IMR-90 (cell line): ENCODE data around the gene FBRS. TPM values are rescaled to one million over a fixed set of nuclear protein-coding genes. Genes with fewer than 3 reads are reported as not detected.

Source experiments
- ATAC-seq: fragments of 200-7000 bp; cut with Tn5 transposase; 2 replicates; pipeline ENCODE4 v1.9.1; 2020; ENCODE audit warnings: low read depth, mild to moderate bottlenecking, moderate library complexity
- BruUV-seq: library from RNA; stranded (reverse); fragments of 400-500 nt; replicated peaks from 2 replicates; lab custom pipeline; 2021; lab: Mats Ljungman, UMichigan
- CTCF ChIA-PET: fragments of 300-600 bp; formaldehyde crosslinking; extraction: SDS; loops from one replicate; lab custom pipeline; 2021; ENCODE audit warnings: antibody characterized with exemption; lab: Yijun Ruan, JAX
- POLR2A ChIA-PET: fragments of 300-600 bp; sonication (Branson Sonifier 250); formaldehyde crosslinking; loops from one replicate; lab custom pipeline; 2022; ENCODE audit warnings: antibody characterized with exemption; ENCODE audit not compliant: unreplicated experiment; lab: Charles Lee
- DNase-seq: peaks from one replicate; pipeline ENCODE4 v3.0.0; 2013
- H2AFZ ChIP-seq: replicated peaks from 2 replicates; pipeline ENCODE3; 2013; ENCODE audit warnings: low read length, mild to moderate bottlenecking; ENCODE audit not compliant: poor library complexity
- H2AK5ac ChIP-seq: 2 replicates; pipeline ENCODE4 v1.6.1; 2013; ENCODE audit warnings: low read depth, low read length, inconsistent platforms
- H2AK9ac ChIP-seq: replicated peaks from 2 replicates; pipeline ENCODE3; 2013; ENCODE audit warnings: mild to moderate bottlenecking, low read depth, low read length, moderate library complexity; ENCODE audit not compliant: poor library complexity
- H2BK120ac ChIP-seq: 2 replicates; pipeline ENCODE4 v1.6.1; 2013; ENCODE audit warnings: low read depth, low read length, inconsistent platforms
- H2BK15ac ChIP-seq: 3 replicates; pipeline ENCODE4 v1.6.1; 2013; ENCODE audit warnings: low read depth, low read length, inconsistent platforms
- H2BK20ac ChIP-seq: 2 replicates; pipeline ENCODE4 v1.6.1; 2013; ENCODE audit warnings: low read depth, mild to moderate bottlenecking, inconsistent platforms, low read length, moderate library complexity
- H2BK5ac ChIP-seq: 2 replicates; pipeline ENCODE4 v1.6.1; 2013; ENCODE audit warnings: mild to moderate bottlenecking, low read depth, low read length, inconsistent platforms; ENCODE audit not compliant: poor library complexity, severe bottlenecking
- H3K14ac ChIP-seq: replicated peaks from 2 replicates; pipeline ENCODE4 v1.6.1; 2013; ENCODE audit warnings: low read depth, low read length, inconsistent platforms
- H3K18ac ChIP-seq: 2 replicates; pipeline ENCODE4 v1.6.1; 2013; ENCODE audit warnings: low read depth, low read length, control low read depth
- H3K23ac ChIP-seq: 2 replicates; pipeline ENCODE4 v1.6.1; 2013; ENCODE audit warnings: low read depth, low read length, inconsistent platforms
- H3K27ac ChIP-seq: 2 replicates; pipeline ENCODE4 v1.5.1; 2013; ENCODE audit warnings: mild to moderate bottlenecking, control low read depth, low read length; ENCODE audit not compliant: insufficient read depth
- H3K27me3 ChIP-seq: 2 replicates; pipeline ENCODE4 v1.6.1; 2013; ENCODE audit warnings: low read length; ENCODE audit not compliant: control insufficient read depth, insufficient read depth
- H3K36me3 ChIP-seq: 2 replicates; pipeline ENCODE4 v1.6.1; 2013; ENCODE audit warnings: low read length, mixed read lengths; ENCODE audit not compliant: control insufficient read depth, insufficient read depth
- H3K4ac ChIP-seq: 2 replicates; pipeline ENCODE4 v1.6.1; 2013; ENCODE audit warnings: low read depth, low read length, inconsistent platforms
- H3K4me1 ChIP-seq: 2 replicates; pipeline ENCODE4 v1.6.1; 2013; ENCODE audit warnings: low read length, mixed read lengths; ENCODE audit not compliant: control insufficient read depth, insufficient read depth
- H3K4me2 ChIP-seq: 2 replicates; pipeline ENCODE4 v1.6.1; 2013; ENCODE audit warnings: low read depth, mild to moderate bottlenecking, control low read depth, low read length, moderate library complexity
- H3K4me3 ChIP-seq: 2 replicates; pipeline ENCODE4 v1.5.1; 2013; ENCODE audit warnings: low read depth, mild to moderate bottlenecking, control low read depth, low read length, moderate library complexity; ENCODE audit not compliant: insufficient read depth
- H3K56ac ChIP-seq: 2 replicates; pipeline ENCODE4 v1.6.1; 2013; ENCODE audit warnings: low read length, inconsistent platforms; ENCODE audit not compliant: insufficient read depth; ENCODE audit errors: extremely low read depth
- H3K79me1 ChIP-seq, 2 experiments: 2 replicates each; pipeline ENCODE4 v1.6.1; 2013; ENCODE audit warnings: low read length in 2 of 2, inconsistent platforms in 1 of 2, low read depth in 1 of 2
- H3K9ac ChIP-seq: 2 replicates; pipeline ENCODE4 v1.6.1; 2013; ENCODE audit warnings: low read depth, low read length, control low read depth
- H3K9me1 ChIP-seq: 2 replicates; pipeline ENCODE4 v1.6.1; 2013; ENCODE audit warnings: low read length, inconsistent platforms; ENCODE audit not compliant: insufficient read depth
- H3K9me3 ChIP-seq: 2 replicates; pipeline ENCODE4 v1.6.1; 2013; ENCODE audit warnings: low read length; ENCODE audit not compliant: control insufficient read depth, insufficient read depth
- H4K20me1 ChIP-seq: 2 replicates; pipeline ENCODE4 v1.6.1; 2013; ENCODE audit warnings: low read length, inconsistent platforms; ENCODE audit not compliant: insufficient read depth
- H4K5ac ChIP-seq: 2 replicates; pipeline ENCODE4 v1.6.1; 2013; ENCODE audit warnings: mild to moderate bottlenecking, low read depth, low read length, control low read depth
- H4K8ac ChIP-seq, 2 experiments: 2 replicates each; pipeline ENCODE4 v1.6.1; 2013; ENCODE audit warnings: low read depth in 2 of 2, low read length in 2 of 2, control low read depth in 1 of 2, inconsistent platforms in 1 of 2
- H4K91ac ChIP-seq: 2 replicates; pipeline ENCODE4 v1.6.1; 2013; ENCODE audit warnings: low read depth, low read length, inconsistent platforms; ENCODE audit not compliant: insufficient read depth
- FOS ChIP-seq: fragments of 150-350 bp; IDR thresholded peaks from 2 replicates; pipeline ENCODE4 v1.6.1; 2016; ENCODE audit warnings: low read depth, low read length
- MXI1 ChIP-seq: IDR thresholded peaks from 2 replicates; pipeline ENCODE4 v1.6.1; 2012; ENCODE audit warnings: low read depth, mild to moderate bottlenecking, low read length, moderate library complexity, borderline replicate concordance
- WGBS, 2 experiments: methylation state at CpG; one replicate each; pipeline versions ENCODE4 v1.1.5 to v1.1.7; 2013; ENCODE audit warnings: missing lambda C conversion rate in 2 of 2; ENCODE audit not compliant: insufficient read length in 1 of 2; ENCODE audit errors: extremely low coverage in 2 of 2; 5-methylcytosine and 5-hydroxymethylcytosine counted together
- dilution Hi-C: fragments of 300-500 bp; cut with HindIII; formaldehyde crosslinking; loops from one replicate; pipeline ENCODE4 v1.14.3; 2018; ENCODE audit warnings: low sequenced_read_pairs; ENCODE audit not compliant: unreplicated experiment
- in situ Hi-C: fragments of 300-500 bp; cut with MboI; formaldehyde crosslinking; loops from 3 replicates; pipeline ENCODE4 v1.14.3; 2019; ENCODE audit warnings: low sequenced_read_pairs, inconsistent platforms, mixed read lengths
- intact Hi-C: fragments of 100-400 bp; cut with micrococcal nuclease; formaldehyde crosslinking; loops from 2 replicates; pipeline ENCODE4 v1.10.0; 2022
- polyA plus RNA-seq, 3 experiments: library from polyadenylated mRNA; depleted of rRNA; stranded (reverse); fragments of >200 nt; gene quantifications; 2 replicates each; pipeline ENCODE4 v1.2.3, GENCODE V29; 2012; ENCODE audit warnings: low replicate concordance in 1 of 3
- total RNA-seq: library from RNA; depleted of rRNA; stranded (reverse); fragments of >200 nt; gene quantifications from 2 replicates; pipeline ENCODE4 v1.2.3, GENCODE V29; 2012
- TF ChIP-seq, protein P1 (sequence below): conservative IDR thresholded peaks from 2 replicates; pipeline ENCODE4 v1.5.1; 2012; ENCODE audit warnings: mild to moderate bottlenecking, low read depth, low read length, improper control_type of control experiment

FBRS gene
- total and polyA plus RNA-seq, 2 of the 4 experiments (the other 2 are of a cell fraction): 2.0 to 22.4 TPM

DNA sequence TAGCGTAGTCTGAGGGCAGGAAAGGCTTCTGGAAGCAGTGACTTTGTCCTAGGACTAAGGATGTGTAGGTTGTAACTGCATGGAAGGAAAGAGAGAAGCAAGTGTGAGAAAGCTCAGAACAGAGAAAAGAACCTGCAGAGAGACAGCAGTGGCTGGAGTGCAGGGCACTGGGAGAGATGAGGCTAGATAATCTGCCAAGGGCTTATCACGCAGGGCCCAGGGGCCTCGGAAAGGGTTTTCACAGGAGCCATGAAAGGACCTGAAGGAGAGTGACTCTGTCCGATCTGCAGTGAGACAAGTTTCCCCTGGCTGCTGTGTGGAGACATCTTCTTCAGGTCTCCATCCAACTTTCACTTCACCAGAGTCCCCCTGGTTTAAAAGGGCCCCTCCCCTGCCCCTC lies 33.7 kb downstream of the FBRS start:
- dilution Hi-C loops (no loop called here), intact Hi-C loops (no loop called here), in situ Hi-C loops (no loop called here)
- Histone ChIP-seq H3K27ac (no peak overlapping the region), H4K20me1 (no peaks in the 10 kb centered on the region), H3K9me3 (no peaks in the 10 kb centered on the region), H3K36me3 (no peaks in the 10 kb centered on the region), H4K91ac (no peak overlapping the region), H2BK120ac (no peak overlapping the region), H3K9me1 (0 out of 2 replicates have a peak, but pooled peaks cover 3% of the 10 kb centered on the region), H2AFZ (peak overlapping the region; percentile 54), H2BK20ac (no peak overlapping the region), H3K4me1 (no peaks in the 10 kb centered on the region), H3K18ac (no peak overlapping the region), H3K23ac (no peak overlapping the region), H2AK5ac (no peak overlapping the region), H3K14ac (no peak overlapping the region), H3K56ac (no peak overlapping the region), H3K79me1 (peaks cover 0 to under 1% of the 10 kb centered on the region in 2 experiments; a peak in 2 of 4 replicates), H3K27me3 (0 out of 2 replicates have a peak, but pooled peaks cover 2% of the 10 kb centered on the region), H4K5ac (no peak overlapping the region), H3K4ac (no peak overlapping the region), H2AK9ac (no peak overlapping the region), H3K9ac (no peak overlapping the region), H4K8ac (no peak overlapping the region), H3K4me2 (no peak overlapping the region), H2BK15ac (no peak overlapping the region), H2BK5ac (no peak overlapping the region), H3K4me3 (no peak overlapping the region)
- ChIA-PET POLR2A (no interaction called here), CTCF (no interaction called here)
- ATAC-seq (no peak), DNase-seq (no peak)
- TF ChIP-seq FOS: no peak
- TF ChIP-seq, protein P1, sequence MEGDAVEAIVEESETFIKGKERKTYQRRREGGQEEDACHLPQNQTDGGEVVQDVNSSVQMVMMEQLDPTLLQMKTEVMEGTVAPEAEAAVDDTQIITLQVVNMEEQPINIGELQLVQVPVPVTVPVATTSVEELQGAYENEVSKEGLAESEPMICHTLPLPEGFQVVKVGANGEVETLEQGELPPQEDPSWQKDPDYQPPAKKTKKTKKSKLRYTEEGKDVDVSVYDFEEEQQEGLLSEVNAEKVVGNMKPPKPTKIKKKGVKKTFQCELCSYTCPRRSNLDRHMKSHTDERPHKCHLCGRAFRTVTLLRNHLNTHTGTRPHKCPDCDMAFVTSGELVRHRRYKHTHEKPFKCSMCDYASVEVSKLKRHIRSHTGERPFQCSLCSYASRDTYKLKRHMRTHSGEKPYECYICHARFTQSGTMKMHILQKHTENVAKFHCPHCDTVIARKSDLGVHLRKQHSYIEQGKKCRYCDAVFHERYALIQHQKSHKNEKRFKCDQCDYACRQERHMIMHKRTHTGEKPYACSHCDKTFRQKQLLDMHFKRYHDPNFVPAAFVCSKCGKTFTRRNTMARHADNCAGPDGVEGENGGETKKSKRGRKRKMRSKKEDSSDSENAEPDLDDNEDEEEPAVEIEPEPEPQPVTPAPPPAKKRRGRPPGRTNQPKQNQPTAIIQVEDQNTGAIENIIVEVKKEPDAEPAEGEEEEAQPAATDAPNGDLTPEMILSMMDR: no peak
- no peak for TF ChIP-seq MXI1
- WGBS, 2 experiments: 55% methylated on average over 4 of the region's 4 CpGs; no CpG with 5 or more reads in 1 of the 2 experiments
- BruUV-seq: no TSS peak
